A673 (cell line): ENCODE measurements around the gene DSE. TPM values are rescaled to one million over a fixed set of nuclear protein-coding genes. Genes with fewer than 3 reads are reported as not detected.

ENCODE experiments used
- BruUV-seq: library from RNA; stranded (reverse); fragments of 400-500 nt; replicated peaks from 2 replicates; lab custom pipeline; 2021; lab: Mats Ljungman, UMichigan
- CTCF ChIA-PET: fragments of 300-600 bp; sonication (Branson Sonifier 250); formaldehyde crosslinking; loops from one replicate; lab custom pipeline; 2022; ENCODE audit warnings: antibody characterized with exemption; lab: Charles Lee
- POLR2A ChIA-PET: fragments of 300-600 bp; sonication (Branson Sonifier 250); formaldehyde crosslinking; loops from one replicate; lab custom pipeline; 2022; ENCODE audit warnings: antibody characterized with exemption; ENCODE audit not compliant: low non-redundant PET; lab: Charles Lee
- DNase-seq: peaks from one replicate; pipeline ENCODE4 v3.0.0-alpha.2; 2015; ENCODE audit warnings: low spot score
- H3K27ac ChIP-seq: fragments of 200-600 bp; sonication (generic); 2 replicates; pipeline ENCODE4 v1.5.1; 2016; ENCODE audit warnings: mixed run types, low read depth, mild to moderate bottlenecking, mixed read lengths, antibody characterized with exemption, low read length; ENCODE audit not compliant: poor library complexity, severe bottlenecking
- H3K27me3 ChIP-seq: fragments of 200-600 bp; sonication (generic); replicated peaks from 2 replicates; pipeline ENCODE4 v1.6.1; 2017; ENCODE audit warnings: mixed run types, low read depth, mild to moderate bottlenecking, mixed read lengths, antibody characterized with exemption, low read length; ENCODE audit not compliant: insufficient read depth, poor library complexity
- H3K36me3 ChIP-seq: fragments of 200-600 bp; sonication (generic); 2 replicates; pipeline ENCODE4 v1.6.1; 2016; ENCODE audit warnings: mixed run types, mild to moderate bottlenecking, mixed read lengths, antibody characterized with exemption, low read length; ENCODE audit not compliant: insufficient read depth, poor library complexity, severe bottlenecking
- H3K4me1 ChIP-seq: fragments of 200-600 bp; sonication (generic); 2 replicates; pipeline ENCODE4 v1.6.1; 2017; ENCODE audit warnings: mixed run types, mild to moderate bottlenecking, mixed read lengths, antibody characterized with exemption, low read length; ENCODE audit not compliant: insufficient read depth, poor library complexity, severe bottlenecking
- H3K4me3 ChIP-seq: fragments of 200-600 bp; sonication (generic); 2 replicates; pipeline ENCODE4 v1.5.1; 2016; ENCODE audit warnings: low read depth, mixed run types, mild to moderate bottlenecking, mixed read lengths, low read length; ENCODE audit not compliant: poor library complexity, severe bottlenecking
- H3K9me3 ChIP-seq: fragments of 200-600 bp; sonication (generic); 2 replicates; pipeline ENCODE4 v1.6.1; 2016; ENCODE audit warnings: mixed run types, low read depth, mild to moderate bottlenecking, mixed read lengths, antibody characterized with exemption, low read length; ENCODE audit not compliant: poor library complexity, severe bottlenecking
- CTCF ChIP-seq: fragments of 300-800, 200-600 bp; sonication (generic); conservative IDR thresholded peaks from 2 replicates; pipeline ENCODE4 v1.5.1; 2017; ENCODE audit warnings: low read depth, mild to moderate bottlenecking, antibody characterized with exemption, low read length, moderate library complexity, mixed read lengths
- EZH2 ChIP-seq: fragments of 200-600 bp; sonication (generic); IDR thresholded peaks from 2 replicates; pipeline ENCODE4 v1.6.1; 2017; ENCODE audit warnings: borderline replicate concordance, low read depth, mild to moderate bottlenecking, mixed read lengths, antibody characterized with exemption, low read length; ENCODE audit not compliant: poor library complexity, severe bottlenecking
- intact Hi-C: fragments of 100-400 bp; cut with micrococcal nuclease; formaldehyde crosslinking; loops from one replicate; pipeline ENCODE4 v1.10.0; 2022; ENCODE audit not compliant: unreplicated experiment
- total RNA-seq: library from RNA; stranded (reverse); gene quantifications from 2 replicates; pipeline ENCODE4 v1.2.3, GENCODE V29; 2021

Gene DSE
- total RNA-seq, 1 experiment from 2014 or later: 31.4 TPM

GRCh38 chr6:116413357-116413756, 42.6 kb downstream of the DSE start:
- no peaks in the 10 kb centered on the region for H3K9me3 ChIP-seq
- no peaks in the 10 kb centered on the region for H3K36me3 ChIP-seq
- no peak for TF ChIP-seq CTCF
- no peak for TF ChIP-seq EZH2
- no TSS peak for BruUV-seq
- H3K4me3 ChIP-seq: no peak overlapping the region
- intact Hi-C loops: no loop called here
- H3K27me3 ChIP-seq: no peaks in the 10 kb centered on the region
- DNase-seq: no peak
- peaks cover 19% of the 10 kb centered on the region for H3K4me1 ChIP-seq
- CTCF ChIA-PET: no interaction called here
- POLR2A ChIA-PET: no interaction called here
- H3K27ac ChIP-seq: no peak overlapping the region

GRCh38 chr6:116417661-116418060, 46.9 kb downstream of the DSE start:
- H3K27ac ChIP-seq: no peak overlapping the region
- H3K4me3 ChIP-seq: no peak overlapping the region
- H3K4me1 ChIP-seq: no peaks in the 10 kb centered on the region
- ChIA-PET POLR2A (no interaction called here), CTCF (no interaction called here)
- intact Hi-C loops: no loop called here
- no peak for DNase-seq
- H3K36me3 ChIP-seq: no peaks in the 10 kb centered on the region
- H3K27me3 ChIP-seq: no peaks in the 10 kb centered on the region
- TF ChIP-seq EZH2: no peak
- TF ChIP-seq CTCF: no peak
- no TSS peak for BruUV-seq
- no peaks in the 10 kb centered on the region for H3K9me3 ChIP-seq

- Histone ChIP-seq H3K4me1 (no peaks in the 10 kb centered on the region), H3K27ac (no peak overlapping the region), H3K27me3 (no peaks in the 10 kb centered on the region), H3K4me3 (no peak overlapping the region), H3K36me3 (no peaks in the 10 kb centered on the region), H3K9me3 (no peaks in the 10 kb centered on the region)
- ChIA-PET POLR2A (no interaction called here), CTCF (no interaction called here)
- intact Hi-C loops: no loop called here
- no peak for DNase-seq
- no peak for TF ChIP-seq EZH2
- no peak for TF ChIP-seq CTCF
- no TSS peak for BruUV-seq
Measured at GRCh38 chr6:116419069-116419786, 48.5 kb downstream of the DSE start.
